GM19395 (cell line): ENCODE measurements around the gene ZNF117.
"Not testable (repeated sequence)": the region's sequence is repeated elsewhere in the genome, so short reads cannot be mapped to it uniquely, and the experiment has no call there.

ENCODE experiments used
- ATAC-seq: cut with Tn5 transposase; IDR thresholded peaks from one replicate; pipeline ENCODE4 v1.9.1; 2021; ENCODE audit warnings: mild to moderate bottlenecking, moderate library complexity; ENCODE audit not compliant: unreplicated experiment

Gene ZNF117

DNA sequence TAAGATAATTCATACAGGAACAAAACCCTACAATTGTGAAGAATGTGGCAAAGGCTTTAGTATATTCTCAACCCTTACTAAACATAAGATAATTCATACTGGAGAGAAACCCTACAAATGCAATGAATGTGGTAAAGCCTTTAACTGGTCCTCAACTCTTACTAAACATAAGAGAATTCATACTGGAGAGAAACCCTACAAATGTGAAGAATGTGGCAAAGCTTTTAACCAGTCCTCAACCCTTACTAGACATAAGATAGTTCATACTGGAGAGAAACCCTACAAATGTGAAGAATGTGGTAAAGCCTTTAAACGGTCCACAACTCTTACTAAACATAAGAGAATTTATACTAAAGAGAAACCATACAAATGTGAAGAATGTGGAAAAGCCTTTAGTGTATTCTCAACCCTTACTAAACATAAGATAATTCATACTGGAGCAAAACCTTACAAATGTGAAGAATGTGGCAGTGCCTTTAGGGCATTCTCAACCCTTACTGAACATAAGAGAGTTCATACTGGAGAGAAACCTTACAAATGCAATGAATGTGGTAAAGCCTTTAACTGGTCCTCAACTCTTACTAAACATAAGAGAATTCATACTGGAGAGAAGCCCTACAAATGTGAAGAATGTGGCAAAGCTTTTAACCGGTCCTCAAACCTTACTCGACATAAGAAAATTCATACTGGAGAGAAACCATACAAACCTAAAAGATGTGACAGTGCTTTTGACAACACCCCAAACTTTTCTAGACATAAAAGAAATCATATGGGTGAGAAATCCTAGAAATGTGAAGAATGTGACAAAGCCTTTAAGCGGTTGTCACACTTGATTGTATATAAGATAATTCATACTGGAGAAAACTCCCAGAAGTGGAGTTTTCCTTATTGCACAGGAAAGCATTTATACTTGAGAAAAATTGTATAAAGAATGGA is 62.3 kb downstream of the ZNF117 start:
- ATAC-seq: not testable (repeated sequence)
